Stimulated activated naive CD8-positive, alpha-beta T cell treated with anti-CD3 and anti-CD28 coated beads, Interleukin-15, Interleukin-2, amounts not matched to agents 100 ng/mL and 50 ng/mL, for 24 hours (primary cell): ENCODE data around the gene GALNT15.

Experiments
- H3K27ac Mint-ChIP-seq: one replicate; pipeline ENCODE4 v1.8.0; 2021; ENCODE audit warnings: mild to moderate bottlenecking, mixed read lengths
- H3K27me3 Mint-ChIP-seq: one replicate; pipeline ENCODE4 v1.8.0; 2021; ENCODE audit warnings: mixed read lengths
- H3K36me3 Mint-ChIP-seq: one replicate; pipeline ENCODE4 v1.8.0; 2021; ENCODE audit warnings: low read depth, mixed read lengths
- H3K4me1 Mint-ChIP-seq: one replicate; pipeline ENCODE4 v1.8.0; 2021; ENCODE audit warnings: low read depth, mixed read lengths
- H3K4me3 Mint-ChIP-seq: one replicate; pipeline ENCODE4 v1.8.0; 2021; ENCODE audit warnings: mild to moderate bottlenecking, mixed read lengths
- H3K9me3 Mint-ChIP-seq: one replicate; pipeline ENCODE4 v1.8.0; 2021; ENCODE audit warnings: mixed read lengths

GALNT15 gene

DNA sequence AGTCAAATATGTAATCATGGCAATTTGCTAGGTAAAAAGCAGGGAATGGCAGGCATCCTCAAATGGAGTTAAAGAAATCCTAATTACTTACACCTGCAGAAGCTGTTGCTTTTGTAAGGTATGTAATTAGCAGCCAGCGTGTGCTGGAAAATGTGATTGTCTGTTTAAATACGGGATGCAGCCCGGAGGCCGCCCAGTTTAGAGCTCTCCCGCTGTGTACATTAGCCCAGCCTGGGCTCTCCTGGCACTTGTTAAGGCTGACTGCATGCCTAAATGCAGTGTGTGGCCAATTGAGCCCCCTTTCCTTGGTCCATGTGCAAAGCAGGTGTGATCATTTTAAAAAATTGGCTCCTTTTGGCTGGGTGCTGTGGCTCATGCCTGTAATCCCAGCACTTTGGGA is 81.2 kb downstream of the GALNT15 start:
- Mint-ChIP-seq H3K9me3 (no peaks in the 10 kb centered on the region), H3K4me3 (no peak overlapping the region)

GRCh38 chr3:16257309-16257708 is 82.8 kb downstream of the GALNT15 start:
- no peak overlapping the region for H3K27ac Mint-ChIP-seq

More for the DNA sequence above, 81.2 kb downstream of the GALNT15 start:
- H3K27ac Mint-ChIP-seq: no peak overlapping the region
- H3K36me3 Mint-ChIP-seq: peaks cover 12% of the 10 kb centered on the region
- no peaks in the 10 kb centered on the region for H3K27me3 Mint-ChIP-seq
- peaks cover 14% of the 10 kb centered on the region for H3K4me1 Mint-ChIP-seq

GRCh38 chr3:16258177-16258576 is 83.7 kb downstream of the GALNT15 start:
- Mint-ChIP-seq H3K36me3 (peaks cover 17% of the 10 kb centered on the region), H3K27ac (no peak overlapping the region), H3K27me3 (no peaks in the 10 kb centered on the region), H3K4me3 (no peak overlapping the region), H3K9me3 (no peaks in the 10 kb centered on the region), H3K4me1 (peaks cover 9% of the 10 kb centered on the region)

More at GRCh38 chr3:16257309-16257708, 82.8 kb downstream of the GALNT15 start:
- H3K27me3 Mint-ChIP-seq: no peaks in the 10 kb centered on the region
- H3K9me3 Mint-ChIP-seq: no peaks in the 10 kb centered on the region
- peaks cover 17% of the 10 kb centered on the region for H3K36me3 Mint-ChIP-seq
- no peak overlapping the region for H3K4me3 Mint-ChIP-seq
- peaks cover 14% of the 10 kb centered on the region for H3K4me1 Mint-ChIP-seq

DNA sequence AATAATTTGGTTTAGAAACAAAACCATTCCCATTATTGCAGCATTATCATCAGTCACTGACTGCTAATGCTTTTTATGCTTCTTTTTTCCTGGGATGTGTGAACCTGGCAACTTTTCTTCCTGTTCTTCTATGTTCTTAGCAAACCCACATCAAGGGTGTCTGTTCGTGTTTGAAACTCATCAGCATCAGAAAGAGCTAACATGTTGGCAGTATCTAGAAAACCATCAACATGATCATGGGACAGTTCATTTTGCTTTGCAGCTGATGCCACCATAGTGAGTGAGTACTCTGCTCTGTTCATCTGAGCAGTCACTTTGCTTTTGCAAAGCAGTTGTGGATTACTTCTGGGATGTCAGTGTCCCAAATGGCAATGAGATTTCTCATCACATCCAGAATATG is 84.4 kb downstream of the GALNT15 start:
- no peak overlapping the region for H3K4me3 Mint-ChIP-seq
- H3K36me3 Mint-ChIP-seq: peaks cover 17% of the 10 kb centered on the region
- H3K9me3 Mint-ChIP-seq: no peaks in the 10 kb centered on the region
- H3K4me1 Mint-ChIP-seq: peaks cover 10% of the 10 kb centered on the region
- H3K27me3 Mint-ChIP-seq: no peaks in the 10 kb centered on the region
- H3K27ac Mint-ChIP-seq: no peak overlapping the region

DNA sequence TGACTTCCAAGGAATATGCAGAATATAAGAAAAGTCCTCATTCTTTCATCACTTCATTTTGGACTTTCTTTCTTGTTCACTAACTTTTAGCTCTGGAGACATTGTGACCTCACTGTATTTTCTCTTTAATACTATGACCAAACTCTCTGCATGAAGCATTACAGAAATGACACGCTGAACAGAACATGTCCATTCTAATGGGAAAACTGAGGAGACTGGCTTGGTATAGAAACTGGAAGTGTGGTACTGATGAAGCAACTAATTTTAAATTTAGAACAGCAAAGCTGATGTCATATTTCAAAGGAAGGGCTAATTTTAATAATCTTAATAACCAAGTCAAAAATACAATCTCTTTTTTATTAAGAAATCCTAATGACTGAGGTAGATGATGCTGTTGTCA is 85.6 kb downstream of the GALNT15 start:
- Mint-ChIP-seq H3K27ac (no peak overlapping the region), H3K27me3 (no peaks in the 10 kb centered on the region)

GRCh38 chr3:16262174-16262573 is 87.7 kb downstream of the GALNT15 start:
- no peaks in the 10 kb centered on the region for H3K27me3 Mint-ChIP-seq
- no peak overlapping the region for H3K27ac Mint-ChIP-seq

More for the DNA sequence above, 85.6 kb downstream of the GALNT15 start:
- Mint-ChIP-seq H3K4me1 (peaks cover 11% of the 10 kb centered on the region), H3K4me3 (no peak overlapping the region), H3K9me3 (no peaks in the 10 kb centered on the region), H3K36me3 (peaks cover 21% of the 10 kb centered on the region)

GRCh38 chr3:16264174-16264707 is 89.8 kb downstream of the GALNT15 start:
- Mint-ChIP-seq H3K9me3 (no peaks in the 10 kb centered on the region), H3K36me3 (peaks cover 22% of the 10 kb centered on the region), H3K27ac (peak overlapping the region; percentile 98), H3K4me1 (peaks cover 38% of the 10 kb centered on the region), H3K4me3 (peak overlapping the region; percentile 98), H3K27me3 (no peaks in the 10 kb centered on the region)

More at GRCh38 chr3:16262174-16262573, 87.7 kb downstream of the GALNT15 start:
- Mint-ChIP-seq H3K4me1 (peaks cover 25% of the 10 kb centered on the region), H3K9me3 (no peaks in the 10 kb centered on the region), H3K4me3 (no peak overlapping the region), H3K36me3 (peaks cover 21% of the 10 kb centered on the region)

GRCh38 chr3:16264708-16265454 is 90.4 kb downstream of the GALNT15 start, which contains the start of the genes DPH3 and OXNAD1:
DPH3 (minus strand) TSS chr3:16264943; CDS start chr3:16264876, 67 bp downstream.
OXNAD1 (plus strand) TSS chr3:16265212; CDS start chr3:16270953, 5,741 bp downstream.
- peak within 1 kb of the TSS; percentile 98 for H3K4me3 Mint-ChIP-seq

GRCh38 chr3:16265455-16265786 is 90.9 kb downstream of the GALNT15 start:
- peak overlapping the region; percentile 98 for H3K27ac Mint-ChIP-seq
- H3K4me1 Mint-ChIP-seq: peaks cover 34% of the 10 kb centered on the region
- peak overlapping the region; percentile 98 for H3K4me3 Mint-ChIP-seq
- H3K9me3 Mint-ChIP-seq: no peaks in the 10 kb centered on the region
- H3K36me3 Mint-ChIP-seq: peaks cover 24% of the 10 kb centered on the region
- H3K27me3 Mint-ChIP-seq: no peaks in the 10 kb centered on the region

More at GRCh38 chr3:16264708-16265454, 90.4 kb downstream of the GALNT15 start, which contains the start of the genes DPH3 and OXNAD1:
- H3K36me3 Mint-ChIP-seq: peaks cover 22% of the 10 kb centered on the region
- no peaks in the 10 kb centered on the region for H3K9me3 Mint-ChIP-seq
- no peaks in the 10 kb centered on the region for H3K27me3 Mint-ChIP-seq
- H3K4me1 Mint-ChIP-seq: peaks cover 35% of the 10 kb centered on the region
- H3K27ac Mint-ChIP-seq: peak within 1 kb of the TSS; percentile 98

GRCh38 chr3:16266714-16267113 is 92.2 kb downstream of the GALNT15 start:
- H3K27ac Mint-ChIP-seq: peak overlapping the region; percentile 42
- H3K4me3 Mint-ChIP-seq: peak overlapping the region; percentile 98
- peaks cover 34% of the 10 kb centered on the region for H3K4me1 Mint-ChIP-seq
- peaks cover 30% of the 10 kb centered on the region for H3K36me3 Mint-ChIP-seq
- H3K9me3 Mint-ChIP-seq: no peaks in the 10 kb centered on the region
- H3K27me3 Mint-ChIP-seq: no peaks in the 10 kb centered on the region

DNA sequence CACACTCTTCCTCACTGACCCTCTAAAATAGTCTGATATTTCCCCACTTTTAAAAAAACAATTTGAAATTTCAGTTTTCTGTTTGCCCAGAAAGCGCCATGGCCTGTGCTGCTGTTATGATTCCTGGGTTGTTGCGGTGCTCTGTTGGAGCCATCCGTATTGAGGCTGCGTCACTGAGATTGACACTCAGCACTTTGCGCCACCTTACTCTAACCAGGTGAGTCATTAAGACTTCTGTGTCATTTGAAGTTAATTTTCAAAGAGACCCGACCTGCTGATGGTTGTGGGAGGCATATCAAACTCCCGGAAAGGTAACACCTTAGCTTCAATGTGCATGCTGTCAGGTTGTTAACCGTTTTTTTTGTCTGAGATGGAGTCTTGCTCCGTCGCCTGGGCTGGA is 96.4 kb downstream of the GALNT15 start:
- H3K27ac Mint-ChIP-seq: no peak overlapping the region
- H3K4me1 Mint-ChIP-seq: peaks cover 26% of the 10 kb centered on the region
- H3K4me3 Mint-ChIP-seq: no peak overlapping the region
- H3K36me3 Mint-ChIP-seq: peaks cover 54% of the 10 kb centered on the region
- no peaks in the 10 kb centered on the region for H3K9me3 Mint-ChIP-seq
- H3K27me3 Mint-ChIP-seq: no peaks in the 10 kb centered on the region

- no peaks in the 10 kb centered on the region for H3K27me3 Mint-ChIP-seq
- no peaks in the 10 kb centered on the region for H3K9me3 Mint-ChIP-seq
- H3K4me1 Mint-ChIP-seq: peaks cover 9% of the 10 kb centered on the region
- no peak overlapping the region for H3K4me3 Mint-ChIP-seq
- no peak overlapping the region for H3K27ac Mint-ChIP-seq
- H3K36me3 Mint-ChIP-seq: peaks cover 61% of the 10 kb centered on the region
Measured at GRCh38 chr3:16272588-16272987, 98.1 kb downstream of the GALNT15 start.

DNA sequence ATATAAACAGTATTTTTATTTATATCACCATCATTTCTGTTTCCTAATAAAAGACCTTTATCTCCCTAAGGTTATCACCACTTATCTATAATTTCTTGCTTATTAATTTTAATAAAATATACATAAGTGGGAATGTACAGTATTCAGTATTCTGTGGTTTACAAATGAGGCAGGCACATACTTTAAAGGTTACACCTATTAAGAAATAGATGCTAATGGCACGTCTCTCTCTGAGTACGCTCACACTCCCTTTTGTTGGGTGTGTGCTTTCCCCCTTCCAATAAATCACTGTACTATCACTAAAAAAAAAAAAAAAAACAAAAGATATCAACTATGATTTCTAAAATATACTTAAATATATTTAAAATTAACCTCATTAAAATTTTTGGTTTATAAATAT is 99.4 kb downstream of the GALNT15 start:
- no peak overlapping the region for H3K27ac Mint-ChIP-seq
- peaks cover 66% of the 10 kb centered on the region for H3K36me3 Mint-ChIP-seq
- H3K4me3 Mint-ChIP-seq: no peak overlapping the region
- H3K27me3 Mint-ChIP-seq: no peaks in the 10 kb centered on the region
- H3K4me1 Mint-ChIP-seq: peaks cover under 1% of the 10 kb centered on the region
- H3K9me3 Mint-ChIP-seq: no peaks in the 10 kb centered on the region

GRCh38 chr3:16277471-16277870 is 103.0 kb downstream of the GALNT15 start:
- Mint-ChIP-seq H3K9me3 (no peaks in the 10 kb centered on the region), H3K4me3 (no peak overlapping the region), H3K36me3 (peaks cover 46% of the 10 kb centered on the region), H3K27ac (no peak overlapping the region), H3K4me1 (no peaks in the 10 kb centered on the region), H3K27me3 (no peaks in the 10 kb centered on the region)

GRCh38 chr3:16279010-16279801 is 104.7 kb downstream of the GALNT15 start:
- Mint-ChIP-seq H3K4me1 (peaks cover 6% of the 10 kb centered on the region), H3K27me3 (no peaks in the 10 kb centered on the region), H3K36me3 (peaks cover 56% of the 10 kb centered on the region), H3K9me3 (no peaks in the 10 kb centered on the region), H3K27ac (no peak overlapping the region), H3K4me3 (no peak overlapping the region)
